DND-41 (cell line): ENCODE data around the gene CNNM2.

Experiments
- EZH2 ChIP-seq: IDR thresholded peaks from 3 replicates; pipeline ENCODE4 v1.6.1; 2012; ENCODE audit warnings: borderline replicate concordance, low read depth, mild to moderate bottlenecking, moderate library complexity, low read length, inconsistent platforms; ENCODE audit not compliant: severe bottlenecking
- TF ChIP-seq, protein P1 (sequence below): IDR thresholded peaks from 2 replicates; pipeline ENCODE4 v1.5.1; 2012; ENCODE audit warnings: borderline replicate concordance, low read length, moderate library complexity, mild to moderate bottlenecking; ENCODE audit not compliant: poor library complexity, severe bottlenecking; ENCODE audit errors: extremely low read depth

DNA sequence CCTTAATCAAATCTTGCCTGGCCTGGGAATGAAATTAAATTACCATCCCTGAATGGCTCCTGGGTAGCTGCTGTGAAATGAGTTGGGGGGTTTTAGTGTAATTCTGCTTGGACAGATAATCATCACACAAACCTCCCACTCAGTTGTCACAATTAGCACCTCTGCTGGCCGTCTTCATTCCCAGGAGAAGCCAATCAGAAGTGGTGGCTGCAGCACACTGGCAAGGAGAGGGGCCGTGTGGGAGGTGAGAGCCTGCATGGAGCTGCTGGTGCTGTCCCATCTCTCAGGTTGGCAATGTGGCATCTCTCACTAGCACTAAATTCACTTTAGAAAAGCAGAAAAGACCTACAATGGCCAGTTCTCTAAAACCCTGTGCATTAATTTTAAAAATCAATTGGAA is 182.5 kb downstream of the CNNM2 start:
- TF ChIP-seq, protein P1, sequence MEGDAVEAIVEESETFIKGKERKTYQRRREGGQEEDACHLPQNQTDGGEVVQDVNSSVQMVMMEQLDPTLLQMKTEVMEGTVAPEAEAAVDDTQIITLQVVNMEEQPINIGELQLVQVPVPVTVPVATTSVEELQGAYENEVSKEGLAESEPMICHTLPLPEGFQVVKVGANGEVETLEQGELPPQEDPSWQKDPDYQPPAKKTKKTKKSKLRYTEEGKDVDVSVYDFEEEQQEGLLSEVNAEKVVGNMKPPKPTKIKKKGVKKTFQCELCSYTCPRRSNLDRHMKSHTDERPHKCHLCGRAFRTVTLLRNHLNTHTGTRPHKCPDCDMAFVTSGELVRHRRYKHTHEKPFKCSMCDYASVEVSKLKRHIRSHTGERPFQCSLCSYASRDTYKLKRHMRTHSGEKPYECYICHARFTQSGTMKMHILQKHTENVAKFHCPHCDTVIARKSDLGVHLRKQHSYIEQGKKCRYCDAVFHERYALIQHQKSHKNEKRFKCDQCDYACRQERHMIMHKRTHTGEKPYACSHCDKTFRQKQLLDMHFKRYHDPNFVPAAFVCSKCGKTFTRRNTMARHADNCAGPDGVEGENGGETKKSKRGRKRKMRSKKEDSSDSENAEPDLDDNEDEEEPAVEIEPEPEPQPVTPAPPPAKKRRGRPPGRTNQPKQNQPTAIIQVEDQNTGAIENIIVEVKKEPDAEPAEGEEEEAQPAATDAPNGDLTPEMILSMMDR: no peak
- no peak for TF ChIP-seq EZH2
